GM21390 (cell line): ENCODE data around the gene B9D1.

Experiments used
- ATAC-seq: cut with Tn5 transposase; IDR thresholded peaks from one replicate; pipeline ENCODE4 v1.9.1; 2021; ENCODE audit not compliant: unreplicated experiment

Gene B9D1

DNA sequence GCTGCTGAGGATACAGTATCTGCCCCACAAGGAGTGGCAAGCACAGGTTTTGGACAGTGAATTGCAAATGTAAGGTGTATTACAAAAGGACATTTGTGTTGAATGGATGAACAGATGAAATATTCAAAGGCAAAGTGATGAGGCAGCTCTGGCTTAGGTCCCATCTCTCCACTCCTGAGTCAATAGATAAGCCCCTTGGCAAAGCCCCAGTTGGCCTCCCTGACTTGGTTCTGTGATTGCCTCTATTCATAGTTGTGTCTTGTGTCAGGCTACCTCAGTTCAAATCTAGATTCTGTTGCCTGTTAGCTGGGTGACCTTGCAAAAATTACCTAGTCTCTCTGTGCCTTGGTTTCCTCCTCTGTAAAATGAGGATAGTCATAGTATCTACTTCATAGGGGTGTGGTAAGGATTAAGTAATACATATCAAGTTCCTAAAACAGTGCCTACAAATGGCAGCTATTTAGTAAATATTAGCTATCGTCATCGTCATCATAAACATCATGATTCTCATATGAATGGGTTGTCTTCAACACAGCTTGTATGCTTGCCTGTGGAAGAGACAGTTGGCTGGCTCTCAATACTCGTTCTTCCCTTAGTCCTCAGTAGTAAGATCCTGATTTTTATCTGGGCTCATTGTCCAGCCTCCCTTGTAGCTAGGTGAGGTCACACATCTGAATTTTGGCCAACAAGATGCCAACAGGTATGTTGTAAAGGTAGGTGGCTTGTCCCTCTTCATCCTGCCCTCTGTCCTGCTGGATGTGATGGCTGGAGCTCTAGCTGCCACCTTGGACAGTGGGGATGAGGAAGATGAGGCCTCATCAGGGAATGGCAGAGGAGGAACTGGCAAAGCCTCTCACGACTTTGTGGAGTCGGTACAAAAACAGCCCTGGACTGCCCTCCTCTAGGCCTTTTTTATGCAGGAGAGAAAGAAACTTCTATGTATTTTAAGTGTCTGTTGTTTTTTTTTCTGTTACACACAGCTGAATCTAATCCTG is 26.6 kb upstream of the B9D1 start:
- ATAC-seq, result no peak

DNA sequence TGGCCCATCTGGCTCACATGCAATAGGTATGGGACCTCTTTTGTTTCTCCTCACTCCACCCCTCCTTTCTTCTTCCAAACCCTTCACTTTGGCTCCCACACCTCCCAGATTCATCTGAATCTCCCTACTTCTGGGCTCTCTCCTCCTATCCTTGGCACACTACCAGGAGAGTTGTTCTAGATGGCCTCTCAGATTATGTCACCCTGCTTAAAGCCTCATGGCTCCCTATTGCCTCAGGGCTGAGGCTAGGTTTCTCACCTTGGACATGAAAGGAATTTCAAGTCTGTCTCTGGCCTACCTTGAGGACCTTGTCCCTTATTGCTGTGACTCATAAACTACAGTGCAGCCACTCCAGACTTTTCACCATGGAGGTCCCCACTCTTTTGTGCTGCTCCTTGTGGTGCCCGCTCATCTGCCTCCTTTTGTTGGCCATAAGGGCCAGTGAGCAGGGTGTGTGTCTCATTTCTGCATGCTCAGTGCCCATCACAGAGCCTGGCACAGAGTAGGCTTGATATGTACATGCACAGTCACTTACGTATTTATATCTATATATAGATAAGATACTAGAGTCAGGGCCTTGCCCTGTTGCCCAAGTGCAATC is 25.5 kb upstream of the B9D1 start:
- no peak for ATAC-seq

DNA sequence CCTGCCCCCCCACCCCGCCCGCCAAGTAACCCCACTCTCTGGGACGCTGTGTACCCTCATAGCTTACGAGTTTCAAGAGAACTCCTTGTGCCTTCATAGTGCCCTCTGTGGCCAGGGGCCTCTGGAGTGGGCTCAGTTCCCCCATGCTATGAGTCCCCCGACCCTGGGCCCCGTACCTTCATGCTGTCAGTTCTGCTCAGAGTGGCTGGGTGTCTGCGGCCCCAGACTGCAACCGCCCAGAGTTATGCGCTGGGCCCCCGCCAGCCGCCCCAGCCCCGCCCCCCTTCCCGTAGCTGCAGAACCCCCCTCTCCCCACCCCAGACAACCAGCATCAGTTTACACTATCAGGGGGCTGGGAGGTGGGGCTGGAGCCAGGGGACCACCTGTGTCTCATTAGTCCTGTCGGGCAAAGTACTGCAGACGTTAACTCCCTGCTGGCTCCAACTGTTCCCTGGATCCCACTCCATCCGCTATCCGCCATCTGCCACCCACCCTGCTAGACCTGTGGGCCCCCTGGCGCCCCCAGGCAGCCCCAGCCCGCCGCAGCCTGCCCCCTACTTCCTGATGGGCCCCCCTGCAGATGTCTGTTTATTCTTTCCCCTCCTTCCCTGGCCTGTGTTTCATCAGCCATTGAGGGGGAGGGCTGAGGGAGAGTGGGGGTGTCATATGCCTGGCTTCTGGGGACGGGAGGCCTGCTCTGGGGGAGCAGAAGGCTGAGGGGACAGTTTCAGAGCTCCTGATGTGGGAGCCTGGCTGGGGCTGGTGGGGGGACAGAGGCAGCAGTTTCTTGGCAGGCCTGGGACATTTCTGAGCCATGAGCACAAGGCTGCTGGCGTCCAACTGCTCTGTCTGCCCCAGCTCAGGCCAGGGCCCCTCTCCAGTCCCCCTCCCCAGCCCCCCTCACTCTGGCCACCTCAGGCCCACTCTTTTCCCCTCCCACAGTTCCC is 24.7 kb upstream of the B9D1 start, which contains the start of gene MFAP4:
MFAP4 (minus strand) TSS at position 217 of the 947 bp plus-strand sequence; CDS start at position 182, 35 bp downstream.
- ATAC-seq, result no peak

DNA sequence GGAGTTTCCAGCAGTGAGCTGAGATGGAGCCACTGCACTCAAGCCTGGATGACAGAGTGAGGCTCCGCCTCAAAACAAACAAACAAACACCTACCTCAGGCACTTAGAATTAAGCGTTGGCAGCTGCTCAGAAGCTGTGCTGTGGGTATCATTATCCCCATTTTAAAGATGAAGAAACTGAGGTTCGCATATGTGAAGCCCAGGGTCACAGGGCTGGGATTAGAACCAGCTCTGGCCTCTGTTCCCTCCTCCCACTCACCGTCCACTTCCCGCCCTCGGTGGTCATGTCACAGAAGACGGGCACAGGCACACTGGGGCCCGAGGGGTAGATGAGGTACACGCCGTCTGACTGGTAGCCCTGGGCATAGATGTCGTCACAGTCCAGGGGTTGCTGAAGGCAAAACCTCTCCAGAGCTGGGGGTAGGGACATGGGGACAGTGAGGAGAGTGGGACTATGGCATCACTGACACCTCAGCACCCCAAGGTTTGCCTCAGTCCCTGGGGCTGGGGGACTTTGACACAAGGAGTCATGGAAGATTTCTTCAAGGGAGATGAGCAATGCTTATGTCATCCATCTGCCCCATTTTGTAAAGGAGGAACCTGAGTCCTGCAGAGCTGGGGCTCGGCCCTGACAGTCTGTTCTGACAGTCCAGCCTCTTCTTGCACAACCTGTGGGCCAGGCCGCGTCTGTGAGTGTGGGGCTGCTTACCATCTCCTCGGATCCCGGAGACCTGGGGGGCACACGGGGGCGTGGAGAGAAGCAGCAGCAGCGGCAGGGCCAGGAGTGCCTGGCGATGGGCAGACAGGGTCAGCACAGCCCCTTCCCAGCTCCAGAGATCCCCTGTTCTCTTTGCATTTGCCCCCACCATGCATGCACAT is 23.8 kb upstream of the B9D1 start:
- ATAC-seq, result no peak

DNA sequence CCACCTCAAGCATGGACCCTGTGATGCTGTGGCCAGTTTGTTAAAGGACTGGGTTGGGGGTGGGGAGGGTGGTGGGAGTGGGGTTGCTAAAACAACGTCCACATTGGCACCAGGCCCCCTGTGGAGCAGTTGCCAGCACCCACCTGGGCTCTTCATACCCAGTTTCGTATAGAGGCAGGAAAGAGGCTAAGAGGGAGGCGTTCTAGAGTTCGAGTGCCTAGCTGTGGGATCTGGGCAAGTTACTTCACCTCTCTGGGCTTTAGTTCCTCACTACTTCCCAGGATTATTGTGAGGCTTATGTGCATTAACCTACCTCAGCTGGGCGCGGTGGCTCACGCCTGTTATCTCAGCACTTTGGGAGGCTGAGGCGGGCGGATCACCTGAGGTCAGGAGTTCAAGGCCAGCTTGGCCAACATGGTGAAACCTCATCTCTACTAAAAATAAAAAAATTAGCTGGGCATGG is 23.0 kb upstream of the B9D1 start:
- no peak for ATAC-seq

DNA sequence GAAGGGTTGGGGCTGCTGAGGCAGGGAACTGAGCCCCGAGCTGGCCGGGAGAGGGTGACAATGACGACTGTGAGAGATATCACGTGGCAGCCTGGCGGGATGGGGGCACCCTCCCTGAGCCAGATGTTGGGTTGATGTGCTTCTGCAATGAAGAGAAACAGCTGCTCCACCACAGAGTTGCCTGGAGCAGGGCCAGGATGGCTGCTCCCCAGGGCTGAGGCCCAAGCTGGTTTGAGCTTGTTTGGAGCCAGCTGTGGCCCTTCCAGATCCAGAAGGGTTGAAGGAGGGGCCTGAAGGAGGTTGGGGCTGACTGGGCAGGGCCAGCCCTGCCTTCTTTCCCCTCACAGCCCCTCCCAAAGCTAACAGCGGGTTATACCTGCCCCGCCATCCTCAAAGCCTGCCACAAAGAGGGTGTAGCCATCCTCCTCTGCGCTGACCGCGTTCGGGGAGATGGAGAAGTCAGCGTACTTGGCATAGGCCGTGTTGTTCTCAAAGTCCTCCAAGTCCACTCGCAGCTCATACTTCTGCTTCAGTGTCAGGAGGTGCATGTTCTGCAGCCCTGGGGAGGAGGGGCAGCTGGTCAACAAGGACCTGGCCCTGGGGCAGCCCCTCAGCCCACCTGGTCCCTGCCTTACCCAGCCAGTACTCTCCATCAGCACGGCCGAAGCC is 22.3 kb upstream of the B9D1 start:
- ATAC-seq, result no peak

DNA sequence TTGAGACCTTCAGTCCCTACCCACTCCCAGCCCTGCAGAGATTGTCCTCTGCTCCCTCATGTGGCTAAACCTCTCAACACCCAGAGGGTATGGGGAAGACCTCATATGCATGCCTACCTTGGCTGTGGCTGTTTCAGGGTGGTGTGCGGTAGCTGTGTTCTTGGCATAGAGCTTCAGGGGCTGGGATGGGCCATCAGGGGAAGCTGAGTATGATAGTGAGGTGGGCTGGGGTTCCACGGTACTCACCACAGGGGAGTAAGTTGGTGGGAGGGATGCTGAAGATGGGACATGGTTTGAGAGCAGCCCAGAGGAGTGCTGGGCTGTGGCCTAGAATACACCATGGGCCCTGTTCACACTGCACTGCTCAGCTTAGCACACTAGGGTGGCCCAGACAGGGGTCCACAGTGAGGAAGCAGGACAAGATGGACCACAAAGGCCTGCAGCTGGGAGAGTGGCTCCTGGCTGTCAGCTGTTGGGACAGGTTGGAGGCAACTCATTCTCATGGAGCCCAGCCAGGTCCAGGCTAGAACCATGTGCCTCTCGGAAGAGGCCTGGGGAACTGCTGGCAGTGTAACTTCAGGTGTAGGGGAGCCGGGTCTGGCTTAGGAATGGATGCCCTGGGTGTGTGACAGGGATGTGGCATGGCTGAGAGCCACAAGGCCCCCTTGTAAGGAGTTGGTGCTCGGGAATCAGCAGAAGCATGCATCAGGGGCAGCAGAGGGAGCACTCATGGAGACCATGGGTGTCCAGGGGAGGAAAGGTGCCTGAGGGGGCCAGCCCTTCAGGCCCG is 21.4 kb upstream of the B9D1 start:
- ATAC-seq, result no peak

DNA sequence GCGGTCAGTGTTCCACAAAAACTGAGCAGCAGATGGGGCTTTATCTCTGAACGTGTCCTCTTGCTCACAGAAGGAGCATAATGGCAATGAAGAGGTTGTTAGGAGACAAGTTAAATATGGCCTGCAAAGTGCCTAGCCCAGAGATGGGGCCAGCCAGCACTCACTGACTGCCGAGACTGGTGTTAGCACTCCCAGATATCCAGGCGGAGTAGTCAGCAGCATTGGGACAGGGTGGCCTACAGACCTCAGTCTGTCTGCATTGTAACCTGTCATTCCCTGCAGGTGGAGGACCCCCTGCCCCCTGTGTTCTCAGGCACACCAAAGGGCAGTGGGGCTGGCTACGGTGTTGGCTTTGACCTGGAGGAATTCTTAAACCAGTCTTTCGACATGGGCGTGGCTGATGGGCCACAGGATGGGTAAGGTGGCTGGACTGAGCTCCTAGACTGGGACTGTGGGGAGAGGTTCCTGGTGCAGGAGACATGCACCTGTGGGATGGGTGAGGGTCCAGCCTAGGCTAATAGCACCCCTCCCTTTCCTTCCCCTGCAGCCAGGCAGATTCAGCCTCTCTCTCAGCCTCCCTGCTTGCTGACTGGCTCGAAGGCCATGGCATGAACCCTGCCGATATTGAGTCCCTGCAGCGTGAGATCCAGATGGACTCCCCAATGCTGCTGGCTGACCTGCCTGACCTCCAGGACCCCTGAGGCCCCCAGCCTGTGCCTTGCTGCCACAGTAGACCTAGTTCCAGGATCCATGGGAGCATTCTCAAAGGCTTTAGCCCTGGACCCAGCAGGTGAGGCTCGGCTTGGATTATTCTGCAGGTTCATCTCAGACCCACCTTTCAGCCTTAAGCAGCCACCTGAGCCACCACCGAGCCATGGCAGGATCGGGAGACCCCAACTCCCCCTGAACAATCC is 20.3 kb upstream of the B9D1 start:
- no peak for ATAC-seq

DNA sequence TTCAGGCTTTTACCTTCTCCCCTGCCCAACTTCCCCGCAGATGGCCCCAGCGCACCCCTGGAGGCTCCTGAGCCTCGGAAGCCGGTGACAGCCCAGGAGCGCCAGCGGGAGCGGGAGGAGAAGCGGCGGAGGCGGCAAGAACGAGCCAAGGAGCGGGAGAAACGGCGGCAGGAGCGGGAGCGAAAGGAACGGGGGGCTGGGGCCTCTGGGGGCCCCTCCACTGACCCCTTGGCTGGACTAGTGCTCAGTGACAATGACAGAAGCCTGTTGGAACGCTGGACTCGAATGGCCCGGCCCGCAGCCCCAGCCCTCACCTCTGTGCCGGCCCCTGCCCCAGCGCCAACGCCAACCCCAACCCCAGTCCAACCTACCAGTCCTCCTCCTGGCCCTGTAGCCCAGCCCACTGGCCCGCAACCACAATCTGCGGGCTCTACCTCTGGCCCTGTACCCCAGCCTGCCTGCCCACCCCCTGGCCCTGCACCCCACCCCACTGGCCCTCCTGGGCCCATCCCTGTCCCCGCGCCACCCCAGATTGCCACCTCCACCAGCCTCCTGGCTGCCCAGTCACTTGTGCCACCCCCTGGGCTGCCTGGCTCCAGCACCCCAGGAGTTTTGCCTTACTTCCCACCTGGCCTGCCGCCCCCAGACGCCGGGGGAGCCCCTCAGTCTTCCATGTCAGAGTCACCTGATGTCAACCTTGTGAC is 19.4 kb upstream of the B9D1 start:
- ATAC-seq, result no peak

DNA sequence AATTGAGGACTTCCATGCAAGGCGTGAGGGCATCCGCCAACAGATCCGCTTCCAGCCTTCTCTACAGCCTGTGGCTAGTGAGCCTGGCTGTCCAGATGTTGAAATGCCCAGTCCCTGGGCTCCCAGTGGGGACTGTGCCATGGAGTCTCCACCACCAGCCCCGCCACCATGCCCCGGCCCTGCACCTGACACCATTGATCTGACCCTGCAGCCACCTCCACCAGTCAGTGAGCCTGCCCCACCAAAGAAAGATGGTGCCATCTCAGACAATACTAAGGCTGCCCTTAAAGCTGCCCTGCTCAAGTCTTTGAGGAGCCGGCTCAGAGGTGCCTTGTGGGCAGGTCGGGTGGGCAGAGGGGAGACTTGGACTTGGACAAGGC is 18.8 kb upstream of the B9D1 start:
- no peak for ATAC-seq

DNA sequence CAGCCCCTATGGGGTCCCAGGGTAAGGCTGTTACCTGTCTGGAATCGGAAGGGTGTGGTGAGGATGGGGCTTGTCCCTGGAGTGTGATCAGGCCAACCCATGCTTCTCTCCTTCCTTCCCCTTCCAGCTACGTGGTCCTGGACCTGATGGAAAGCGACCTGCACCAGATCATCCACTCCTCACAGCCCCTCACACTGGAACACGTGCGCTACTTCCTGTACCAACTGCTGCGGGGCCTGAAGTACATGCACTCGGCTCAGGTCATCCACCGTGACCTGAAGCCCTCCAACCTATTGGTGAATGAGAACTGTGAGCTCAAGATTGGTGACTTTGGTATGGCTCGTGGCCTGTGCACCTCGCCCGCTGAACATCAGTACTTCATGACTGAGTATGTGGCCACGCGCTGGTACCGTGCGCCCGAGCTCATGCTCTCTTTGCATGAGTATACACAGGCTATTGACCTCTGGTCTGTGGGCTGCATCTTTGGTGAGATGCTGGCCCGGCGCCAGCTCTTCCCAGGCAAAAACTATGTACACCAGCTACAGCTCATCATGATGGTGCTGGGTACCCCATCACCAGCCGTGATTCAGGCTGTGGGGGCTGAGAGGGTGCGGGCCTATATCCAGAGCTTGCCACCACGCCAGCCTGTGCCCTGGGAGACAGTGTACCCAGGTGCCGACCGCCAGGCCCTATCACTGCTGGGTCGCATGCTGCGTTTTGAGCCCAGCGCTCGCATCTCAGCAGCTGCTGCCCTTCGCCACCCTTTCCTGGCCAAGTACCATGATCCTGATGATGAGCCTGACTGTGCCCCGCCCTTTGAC is 18.2 kb upstream of the B9D1 start:
- no peak for ATAC-seq

DNA sequence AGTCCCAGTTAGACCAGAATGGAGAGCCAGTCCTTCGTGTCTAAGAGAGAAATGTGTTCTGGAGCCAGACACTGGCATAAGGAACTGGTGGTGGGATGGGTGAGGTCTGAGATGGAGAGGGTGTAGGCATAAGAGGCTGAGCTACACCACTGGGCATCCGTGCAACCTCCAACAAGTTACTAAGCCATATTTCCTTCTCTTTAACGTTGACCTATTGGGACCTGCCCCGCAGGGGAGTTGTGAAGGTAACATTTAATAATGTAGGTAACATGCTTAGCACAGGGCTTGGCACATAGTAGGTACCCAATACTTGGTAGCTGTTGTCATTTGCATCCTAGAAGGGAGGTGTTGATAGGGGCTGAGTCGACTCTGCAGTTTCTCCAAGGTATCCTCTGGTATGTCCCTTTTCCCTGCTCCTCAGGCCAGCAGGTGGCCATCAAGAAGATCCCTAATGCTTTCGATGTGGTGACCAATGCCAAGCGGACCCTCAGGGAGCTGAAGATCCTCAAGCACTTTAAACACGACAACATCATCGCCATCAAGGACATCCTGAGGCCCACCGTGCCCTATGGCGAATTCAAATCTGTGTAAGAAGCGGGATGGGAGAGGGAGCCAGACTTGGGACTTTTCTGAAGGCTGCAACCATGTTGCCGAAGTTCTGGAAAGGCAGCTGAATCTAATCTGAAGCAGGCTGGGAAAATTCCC is 17.0 kb upstream of the B9D1 start:
- ATAC-seq, result no peak

DNA sequence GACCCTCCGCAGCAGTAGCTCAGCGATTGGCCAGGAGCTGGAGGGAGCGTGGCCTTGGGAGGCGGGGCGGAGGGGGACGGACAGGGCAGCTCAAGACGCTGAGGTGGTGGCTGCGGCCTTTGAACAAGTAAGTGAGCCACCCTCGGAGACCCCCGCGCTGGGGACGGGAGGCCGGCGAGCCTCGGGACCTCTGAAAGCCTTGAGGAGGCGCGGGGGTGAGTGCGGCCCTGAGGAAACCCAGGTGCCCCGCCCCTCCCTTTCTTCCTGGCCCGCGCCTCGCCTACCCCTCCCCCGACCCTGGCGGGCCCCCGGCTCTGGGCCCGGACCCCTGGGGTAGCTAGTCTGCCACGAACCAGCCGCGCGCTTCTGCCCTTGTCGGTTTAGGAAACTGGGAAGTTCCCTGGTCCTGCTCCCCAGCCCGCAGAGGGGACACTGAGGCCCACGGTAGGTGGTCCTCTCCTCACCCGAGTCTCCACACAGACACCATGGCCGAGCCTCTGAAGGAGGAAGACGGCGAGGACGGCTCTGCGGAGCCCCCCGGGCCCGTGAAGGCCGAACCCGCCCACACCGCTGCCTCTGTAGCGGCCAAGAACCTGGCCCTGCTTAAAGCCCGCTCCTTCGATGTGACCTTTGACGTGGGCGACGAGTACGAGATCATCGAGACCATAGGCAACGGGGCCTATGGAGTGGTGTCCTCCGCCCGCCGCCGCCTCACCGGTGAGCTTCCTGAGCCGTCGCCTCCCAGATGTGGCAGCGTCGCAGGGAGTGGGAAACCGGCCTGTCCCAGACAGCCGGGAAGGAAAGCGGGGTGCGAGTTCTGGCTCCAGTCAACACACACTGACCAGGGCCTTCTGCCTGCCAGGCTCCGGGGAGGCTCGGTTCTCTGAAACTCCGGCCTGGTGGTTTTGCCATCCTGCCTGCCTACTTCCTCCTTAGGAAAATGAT is 16.2 kb upstream of the B9D1 start, which contains the start of gene MAPK7:
MAPK7 (plus strand) TSS at position 83 of the 945 bp plus-strand sequence; CDS start at position 486, 403 bp downstream.
- peak; percentile 9 for ATAC-seq
